Heart left ventricle (tissue), 13 donors: ENCODE measurements around the gene ZDHHC11.

ENCODE experiments used
- CTCF ChIP-seq, 12 donors: fragments of 200-600 bp; sonication (generic) in 4 of 12; IDR thresholded peaks; one replicate each; pipeline versions ENCODE4 v1.5.0 to v1.8.0; 2018 to 2022; ENCODE audit warnings: antibody characterized with exemption in 12 of 12, mild to moderate bottlenecking in 5 of 12
- POLR2A ChIP-seq, 2 donors: fragments of 450-650 bp; IDR thresholded peaks; one replicate each; pipeline ENCODE4 v1.6.1; 2017; ENCODE audit warnings: antibody characterized with exemption in 2 of 2, mild to moderate bottlenecking in 2 of 2, moderate library complexity in 2 of 2
- donor health status: ischemic (EF 13 %, LVEDD 7.1; RV severe dilation, severe dysfunction).
- donor health status: DM: no; HTN: yes; CAD: no.
- donor health status: DM: no; HTN: no; CAD: no.
- donor health status: ischemic (EF 25% LVEDD 6.9; RV normal size, moderate dysfunction).
- donor health status: ischemic (EF 25% LVEDD 5.7; RV mildly dilated, moderate dysfunction).
- donor health status: ischemic (EF 35%, LVEDD 5.7; RV mildly dilated, moderate dysfunction).
- donor health status: nonischemic (EF 11% LVEDD 7.7; RV severe dilation, severe dysfunction).
- donor health status: DM: yes; HTN: yes; CAD: no.
- donor health status: PGD.
- donor health status: ischemic (EF 29% LVEDD 5.4; RV normal size, mild dysfunction).
- donor health status: nonischemic (EF 23%, LVEDD 6.1; RV moderate dilation, normal function).

- TF ChIP-seq CTCF (IDR thresholded peaks at IDR 0.05) (no peak), POLR2A (IDR thresholded peaks at IDR 0.05) (no peak)
These were observed 37.9 kb upstream of the ZDHHC11 start for GRCh38 chr5:888638-889035.
